Heart left ventricle (tissue), 16 donors: ENCODE results near the gene GRIP2. TPM values are rescaled to one million over a fixed set of nuclear protein-coding genes. Genes with fewer than 3 reads are reported as not detected.

Experiments used
- ATAC-seq, 4 donors: fragments of 200-7000 bp; cut with Tn5 transposase; one replicate each; pipeline ENCODE4 v1.9.1; 2020 to 2022; ENCODE audit warnings: moderate library complexity in 4 of 4, mild to moderate bottlenecking in 3 of 4, moderate number of reproducible peaks in 1 of 4
- DNase-seq, 5 donors: peaks; one replicate each; pipeline ENCODE4 v3.0.0-alpha.2; 2020
- H3K27ac ChIP-seq, 12 donors: fragments of 200-600 bp; sonication (generic) in 4 of 12; one replicate each; pipeline versions ENCODE4 v1.5.0 to v1.8.0; 2016 to 2022; ENCODE audit warnings: mild to moderate bottlenecking in 2 of 12
- H3K27me3 ChIP-seq, 9 donors: fragments of 200-600 bp; sonication (generic) in 2 of 9; one replicate each; pipeline versions ENCODE4 v1.5.1 to v1.8.0; 2016 to 2022; ENCODE audit warnings: mild to moderate bottlenecking in 3 of 9
- H3K36me3 ChIP-seq, 9 donors: fragments of 200-600 bp; sonication (generic) in 2 of 9; one replicate each; pipeline versions ENCODE4 v1.5.0 to v1.8.0; 2018 to 2022; ENCODE audit warnings: mild to moderate bottlenecking in 2 of 9
- H3K4me1 ChIP-seq, 12 donors: fragments of 200-600 bp; sonication (generic) in 4 of 12; one replicate each; pipeline versions ENCODE4 v1.5.0 to v1.8.0; 2016 to 2022; ENCODE audit warnings: mild to moderate bottlenecking in 3 of 12
- H3K4me3 ChIP-seq, 12 donors: fragments of 200-600 bp; sonication (generic) in 4 of 12; one replicate each; pipeline versions ENCODE4 v1.5.0 to v1.8.0; 2017 to 2022; ENCODE audit warnings: mild to moderate bottlenecking in 9 of 12, moderate library complexity in 4 of 12
- H3K9me3 ChIP-seq, 12 donors: fragments of 200-600 bp; sonication (generic) in 4 of 12; one replicate each; pipeline versions ENCODE4 v1.5.0 to v1.8.0; 2016 to 2022; ENCODE audit warnings: mild to moderate bottlenecking in 1 of 12
- POLR2A ChIP-seq, 2 donors: fragments of 450-650 bp; IDR thresholded peaks; one replicate each; pipeline ENCODE4 v1.6.1; 2017; ENCODE audit warnings: antibody characterized with exemption in 2 of 2, mild to moderate bottlenecking in 2 of 2, moderate library complexity in 2 of 2
- WGBS, 4 donors: extraction: QIAGEN DNeasy Blood & Tissue Kit in 2 of 4; methylation state at CpG; one replicate each; pipeline versions ENCODE4 v1.1.5 to v1.1.7; 2013 to 2018; 5-methylcytosine and 5-hydroxymethylcytosine counted together
- intact Hi-C, 10 donors: fragments of 100-400 bp; cut with DNase I; formaldehyde crosslinking; loops; one replicate each; pipeline versions ENCODE4 v1.11.1 to v1.14.2; 2022
- polyA plus RNA-seq, 2 donors: library from polyadenylated mRNA; stranded (reverse); fragments of 200-250 nt; gene quantifications; one replicate each; pipeline ENCODE4 v1.2.3, GENCODE V29; 2013
- total RNA-seq, 9 donors: library from RNA; depleted of rRNA in 2 of 9; stranded (reverse); fragments of >200 nt in 2 of 9; fragmentation: NEBNext Ultra II Directional in 3 of 9; extraction: Animal tissue kit (Norgen Biotek cat#: 25700) in 3 of 9; gene quantifications; one replicate each; pipeline versions ENCODE4 v1.1.0 to v1.2.4, GENCODE V29; 2016 to 2023
- TF ChIP-seq, protein P1 (sequence below), 12 donors: fragments of 200-600 bp; sonication (generic) in 4 of 12; IDR thresholded peaks; one replicate each; pipeline versions ENCODE4 v1.5.0 to v1.8.0; 2018 to 2022; ENCODE audit warnings: antibody characterized with exemption in 12 of 12, mild to moderate bottlenecking in 5 of 12
- donor health status: ischemic (EF 13 %, LVEDD 7.1; RV severe dilation, severe dysfunction).
- donor health status: healthy with polysubstance abuse.
- donor health status: DM: no; HTN: yes; CAD: no.
- donor health status: DM: no; HTN: no; CAD: no.
- donor health status: ischemic (EF 25% LVEDD 6.9; RV normal size, moderate dysfunction).
- donor health status: ischemic (EF 25% LVEDD 5.7; RV mildly dilated, moderate dysfunction).
- donor health status: healthy.
- donor health status: DM: yes; HTN: yes; CAD: no.
- donor health status: ischemic (EF 35%, LVEDD 5.7; RV mildly dilated, moderate dysfunction).
- donor health status: nonischemic (EF 11% LVEDD 7.7; RV severe dilation, severe dysfunction).
- donor health status: DM: yes; HTN: yes; CAD: no.
- donor health status: PGD.
- donor health status: ischemic (EF 29% LVEDD 5.4; RV normal size, mild dysfunction).
- donor health status: nonischemic (EF 23%, LVEDD 6.1; RV moderate dilation, normal function).

GRIP2 gene
- total and polyA plus RNA-seq, 11 donors, result 5.8 to 56.7 (median 28.7) TPM

- H3K4me3 ChIP-seq, result no peak overlapping the region
- no peaks in the 10 kb centered on the region for H3K9me3 ChIP-seq
- no peak overlapping the region for H3K27ac ChIP-seq
- peak in 2 of 5 donors; percentile 2 to 12 for DNase-seq
- no peak for ATAC-seq
- 90 to 96% (median 94%) methylated on average over 4 of the region's 4 CpGs for WGBS, 4 donors
- TF ChIP-seq, protein P1, sequence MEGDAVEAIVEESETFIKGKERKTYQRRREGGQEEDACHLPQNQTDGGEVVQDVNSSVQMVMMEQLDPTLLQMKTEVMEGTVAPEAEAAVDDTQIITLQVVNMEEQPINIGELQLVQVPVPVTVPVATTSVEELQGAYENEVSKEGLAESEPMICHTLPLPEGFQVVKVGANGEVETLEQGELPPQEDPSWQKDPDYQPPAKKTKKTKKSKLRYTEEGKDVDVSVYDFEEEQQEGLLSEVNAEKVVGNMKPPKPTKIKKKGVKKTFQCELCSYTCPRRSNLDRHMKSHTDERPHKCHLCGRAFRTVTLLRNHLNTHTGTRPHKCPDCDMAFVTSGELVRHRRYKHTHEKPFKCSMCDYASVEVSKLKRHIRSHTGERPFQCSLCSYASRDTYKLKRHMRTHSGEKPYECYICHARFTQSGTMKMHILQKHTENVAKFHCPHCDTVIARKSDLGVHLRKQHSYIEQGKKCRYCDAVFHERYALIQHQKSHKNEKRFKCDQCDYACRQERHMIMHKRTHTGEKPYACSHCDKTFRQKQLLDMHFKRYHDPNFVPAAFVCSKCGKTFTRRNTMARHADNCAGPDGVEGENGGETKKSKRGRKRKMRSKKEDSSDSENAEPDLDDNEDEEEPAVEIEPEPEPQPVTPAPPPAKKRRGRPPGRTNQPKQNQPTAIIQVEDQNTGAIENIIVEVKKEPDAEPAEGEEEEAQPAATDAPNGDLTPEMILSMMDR (IDR thresholded peaks at IDR 0.05), result no peak
- TF ChIP-seq POLR2A (IDR thresholded peaks at IDR 0.05), result no peak
- intact Hi-C loops, result loop anchor here in 2 of 10 donors (5.0 to 10.0 kb wide), 2 partner anchors 52 to 350 kb away; no protein-coding TSS in a partner anchor
- peaks cover 0 to 52% (median 14%) of the 10 kb centered on the region in 12 donors for H3K4me1 ChIP-seq
- no peaks in the 10 kb centered on the region for H3K36me3 ChIP-seq
- H3K27me3 ChIP-seq, result peaks cover 0 to 19% (median 0%) of the 10 kb centered on the region in 9 donors
These were observed 12.6 kb upstream of the GRIP2 start for GRCh38 chr3:14552717-14553116.

GRCh38 chr3:14552041-14552648 is 12.0 kb upstream of the GRIP2 start:
- Histone ChIP-seq H3K27ac (no peak overlapping the region), H3K27me3 (peaks cover 0 to 19% (median 0%) of the 10 kb centered on the region in 9 donors), H3K9me3 (no peaks in the 10 kb centered on the region), H3K36me3 (no peaks in the 10 kb centered on the region), H3K4me1 (peaks cover 0 to 55% (median 15%) of the 10 kb centered on the region in 12 donors), H3K4me3 (no peak overlapping the region)
- peak in 2 of 5 donors; percentile 5 to 20 for DNase-seq
- whole genome bisulfite sequencing, 4 donors, result 90 to 93% (median 90%) methylated on average over 8 of the region's 8 CpGs
- no peak for TF ChIP-seq POLR2A (IDR thresholded peaks at IDR 0.05)
- TF ChIP-seq, protein P1 (IDR thresholded peaks at IDR 0.05), result no peak
- ATAC-seq, result no peak
- intact Hi-C loops, result loop anchor here in 2 of 10 donors (5.0 to 10.0 kb wide), 2 partner anchors 53 to 350 kb away; no protein-coding TSS in a partner anchor

GRCh38 chr3:14550651-14551611 is 10.8 kb upstream of the GRIP2 start:
- Histone ChIP-seq H3K4me1 (peaks cover 0 to 49% (median 13%) of the 10 kb centered on the region in 12 donors), H3K4me3 (no peak overlapping the region), H3K27me3 (peaks cover 0 to 7% (median 0%) of the 10 kb centered on the region in 9 donors), H3K36me3 (no peaks in the 10 kb centered on the region), H3K9me3 (no peaks in the 10 kb centered on the region), H3K27ac (no peak overlapping the region)
- peak in 1 of 5 donors; percentile 24 for DNase-seq
- intact Hi-C loops, result loop anchor here in 2 of 10 donors (5.0 to 10.0 kb wide), 2 partner anchors 54 to 349 kb away; no protein-coding TSS in a partner anchor
- no peak for TF ChIP-seq POLR2A (IDR thresholded peaks at IDR 0.05)
- 70 to 81% (median 72%) methylated on average over 15 to 24 of the region's 24 CpGs for WGBS, 4 donors
- ATAC-seq, result no peak

DNA sequence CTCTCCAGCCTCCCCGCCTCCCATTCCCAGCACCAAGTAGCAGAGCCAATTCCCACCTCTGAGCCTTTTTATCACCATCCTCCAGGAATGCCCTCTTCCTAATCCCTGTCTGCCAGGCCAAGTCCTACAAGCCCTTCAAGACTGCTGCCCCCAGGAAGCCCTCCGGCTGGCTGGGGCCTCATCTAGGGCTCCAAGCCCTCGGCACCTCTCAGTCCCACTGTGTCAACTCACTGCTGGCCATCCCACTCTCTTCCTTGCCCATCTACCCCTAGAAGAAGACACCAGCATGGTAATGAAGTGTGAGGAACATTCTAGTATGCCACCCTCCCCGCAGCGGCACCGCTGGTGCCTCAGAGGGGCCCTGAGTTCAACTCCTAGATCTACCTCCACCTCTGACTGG is 10.0 kb upstream of the GRIP2 start:
- Histone ChIP-seq H3K27ac (no peak overlapping the region), H3K36me3 (no peaks in the 10 kb centered on the region), H3K27me3 (peaks cover 0 to 3% (median 0%) of the 10 kb centered on the region in 9 donors), H3K9me3 (no peaks in the 10 kb centered on the region), H3K4me3 (no peak overlapping the region), H3K4me1 (peaks cover 0 to 42% (median 9%) of the 10 kb centered on the region in 12 donors)
- peak in 1 of 5 donors; percentile 17 for DNase-seq
- TF ChIP-seq POLR2A (IDR thresholded peaks at IDR 0.05), result no peak
- TF ChIP-seq, protein P1 (IDR thresholded peaks at IDR 0.05), result no peak
- intact Hi-C loops, result loop anchor here in 2 of 10 donors (5.0 to 10.0 kb wide), 2 partner anchors 55 to 348 kb away; no protein-coding TSS in a partner anchor
- no peak for ATAC-seq
- 86 to 93% (median 91%) methylated on average over 6 of the region's 6 CpGs for WGBS, 4 donors
